ENCODE results near the gene TBC1D21. TPM values are rescaled to one million over a fixed set of nuclear protein-coding genes. Genes with fewer than 3 reads are reported as not detected.

Gene TBC1D21
- polyA plus RNA-seq, 4 donors: not detected

DNA sequence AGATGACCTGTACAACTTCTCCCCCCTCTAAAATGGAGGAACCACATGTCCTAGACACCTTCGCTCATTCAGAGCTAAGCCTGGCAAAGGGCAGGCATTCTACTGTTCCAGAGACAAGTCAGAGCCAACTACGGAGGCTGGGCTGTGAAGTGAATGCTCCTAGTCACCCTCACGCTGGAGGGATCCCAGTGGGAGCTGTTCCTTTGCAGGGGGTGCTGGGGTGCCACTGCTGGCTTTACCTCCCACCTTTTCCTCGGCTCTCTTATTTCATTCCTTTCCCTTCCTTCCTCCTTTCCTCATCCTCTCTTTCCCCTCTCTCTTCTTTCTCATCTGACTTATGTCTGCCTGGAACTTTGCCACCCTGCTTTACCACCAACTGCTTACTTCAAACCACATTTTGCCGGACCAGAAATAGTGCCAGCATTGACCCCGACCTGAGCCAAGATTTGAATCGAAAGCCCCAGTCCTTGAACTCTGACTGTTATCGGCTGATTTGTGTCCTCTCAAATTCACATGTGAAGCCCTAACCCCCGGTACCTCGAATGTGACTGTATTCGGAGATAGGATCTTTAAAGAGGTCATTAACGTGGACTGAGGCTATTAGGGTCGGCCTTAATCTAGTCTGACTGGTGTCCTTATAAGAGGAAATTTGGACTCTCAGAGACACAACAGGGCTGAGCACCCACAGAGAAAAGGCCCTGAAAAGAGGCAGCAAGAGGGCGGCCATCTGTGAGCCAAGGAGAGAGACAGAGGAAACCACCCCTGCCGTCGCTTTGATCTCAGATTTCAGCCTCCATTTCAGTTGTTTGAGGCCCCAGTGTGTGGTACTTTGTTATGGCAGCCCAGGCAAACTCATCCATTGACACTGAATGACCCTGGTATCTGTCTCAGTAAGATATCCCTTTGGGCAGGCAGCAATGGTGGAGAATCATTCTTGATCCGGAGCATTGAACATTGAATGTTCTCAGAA is 31.3 kb upstream of the TBC1D21 start:
- WGBS, 3 donors: 59 to 65% (median 59%) methylated on average over 17 of the region's 17 CpGs
- H3K27me3 ChIP-seq (ENCODE audit: control insufficient read depth in 3 of 3, insufficient read depth in 3 of 3, low read length in 3 of 3): peaks cover 0 to 14% (median 7%) of the 10 kb centered on the region in 3 donors
- H3K4me1 ChIP-seq (ENCODE audit: control insufficient read depth in 3 of 3, insufficient read depth in 2 of 3, low read depth in 1 of 3, low read length in 2 of 3): no peaks in the 10 kb centered on the region
- no peaks in the 10 kb centered on the region for H3K9me3 ChIP-seq (ENCODE audit: control insufficient read depth in 2 of 2, insufficient read depth in 1 of 2, low read depth in 1 of 2, low read length in 1 of 2)
- DNase-seq: no peak
- no peak overlapping the region for H3K4me3 ChIP-seq (ENCODE audit: low read depth in 1 of 3, low read length in 3 of 3)
- H3K36me3 ChIP-seq (ENCODE audit: control insufficient read depth in 3 of 3, insufficient read depth in 2 of 3, low read depth in 1 of 3, low read length in 3 of 3): no peaks in the 10 kb centered on the region
- no peak for FAIRE-seq
- no peak overlapping the region for H3K27ac ChIP-seq (ENCODE audit: low read depth in 1 of 3, low read length in 2 of 3)

DNA sequence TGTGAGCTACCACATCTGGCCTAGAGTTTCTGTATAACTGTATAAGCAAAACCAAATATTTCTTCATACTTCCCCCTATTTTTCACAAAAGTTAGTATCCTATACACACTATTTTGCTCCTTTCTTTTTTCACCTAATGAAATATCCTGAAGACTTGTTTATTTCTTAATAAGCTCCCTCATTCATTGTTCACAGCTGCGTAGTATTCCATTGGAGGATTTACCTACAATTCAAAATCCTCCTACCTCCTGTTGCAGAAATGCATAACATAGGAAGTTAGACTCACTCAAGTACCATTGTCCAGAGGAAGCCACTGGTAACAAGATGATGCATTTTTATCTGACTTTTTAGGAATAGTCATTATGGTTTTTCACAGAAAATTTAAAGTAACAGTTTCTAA is 29.6 kb upstream of the TBC1D21 start:
- 90 to 97% (median 97%) methylated on average over 1 of the region's 1 CpG for WGBS, 3 donors
- H3K27me3 ChIP-seq (ENCODE audit: control insufficient read depth in 3 of 3, insufficient read depth in 3 of 3, low read length in 3 of 3): peaks cover 0 to 16% (median 7%) of the 10 kb centered on the region in 3 donors
- H3K4me3 ChIP-seq (ENCODE audit: low read depth in 1 of 3, low read length in 3 of 3): no peak overlapping the region
- no peaks in the 10 kb centered on the region for H3K9me3 ChIP-seq (ENCODE audit: control insufficient read depth in 2 of 2, insufficient read depth in 1 of 2, low read depth in 1 of 2, low read length in 1 of 2)
- FAIRE-seq (no peak), DNase-seq (no peak)
- no peaks in the 10 kb centered on the region for H3K36me3 ChIP-seq (ENCODE audit: control insufficient read depth in 3 of 3, insufficient read depth in 2 of 3, low read depth in 1 of 3, low read length in 3 of 3)
- no peak overlapping the region for H3K27ac ChIP-seq (ENCODE audit: low read depth in 1 of 3, low read length in 2 of 3)
- H3K4me1 ChIP-seq (ENCODE audit: control insufficient read depth in 3 of 3, insufficient read depth in 2 of 3, low read depth in 1 of 3, low read length in 2 of 3): no peaks in the 10 kb centered on the region

DNA sequence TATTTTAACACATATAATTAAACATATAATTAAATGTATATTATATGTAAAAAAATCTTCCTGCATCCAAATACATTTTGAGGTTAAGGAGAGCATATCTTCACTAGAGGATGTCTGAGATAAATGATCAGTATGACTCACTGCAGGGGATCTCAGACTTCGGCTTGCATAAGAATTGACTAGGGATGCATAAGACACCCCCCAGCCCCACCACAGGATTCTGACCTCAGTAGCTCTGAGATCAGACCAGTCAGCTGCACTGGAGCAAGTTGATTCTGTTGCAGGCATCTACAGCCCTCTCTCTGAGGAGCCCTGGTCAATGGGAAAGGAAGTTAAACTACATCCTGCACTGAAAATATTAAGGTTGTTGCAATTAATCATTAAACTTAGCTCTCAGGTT is 29.0 kb upstream of the TBC1D21 start:
- Histone ChIP-seq H3K4me1 (ENCODE audit: control insufficient read depth in 3 of 3, insufficient read depth in 2 of 3, low read depth in 1 of 3, low read length in 2 of 3) (no peaks in the 10 kb centered on the region), H3K36me3 (ENCODE audit: control insufficient read depth in 3 of 3, insufficient read depth in 2 of 3, low read depth in 1 of 3, low read length in 3 of 3) (no peaks in the 10 kb centered on the region), H3K27me3 (ENCODE audit: control insufficient read depth in 3 of 3, insufficient read depth in 3 of 3, low read length in 3 of 3) (peaks cover 0 to 16% (median 7%) of the 10 kb centered on the region in 3 donors), H3K4me3 (ENCODE audit: low read depth in 1 of 3, low read length in 3 of 3) (no peak overlapping the region), H3K27ac (ENCODE audit: low read depth in 1 of 3, low read length in 2 of 3) (no peak overlapping the region), H3K9me3 (ENCODE audit: control insufficient read depth in 2 of 2, insufficient read depth in 1 of 2, low read depth in 1 of 2, low read length in 1 of 2) (no peaks in the 10 kb centered on the region)
- FAIRE-seq (no peak), DNase-seq (no peak)
- 0 to 55% (median 14%) methylated on average over 1 of the region's 1 CpG for WGBS, 3 donors

DNA sequence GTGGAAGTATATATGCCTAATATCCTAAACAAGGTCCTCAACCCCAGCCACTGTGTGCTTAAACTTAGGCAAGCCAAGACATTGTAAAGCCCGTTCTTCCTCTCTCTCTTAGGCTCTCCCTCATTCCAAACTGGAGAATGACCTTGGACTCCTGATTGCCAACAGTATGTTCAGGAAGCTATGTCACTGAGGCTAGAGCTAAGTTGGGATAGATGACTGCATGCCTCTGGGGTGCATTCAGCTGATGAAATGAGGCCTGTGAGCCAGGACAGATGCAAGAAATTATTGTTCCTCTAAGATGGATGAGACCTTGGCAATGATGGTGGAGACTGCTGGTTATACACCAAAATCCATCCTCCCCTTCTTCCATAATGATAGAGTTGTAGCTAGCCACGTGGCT is 27.9 kb upstream of the TBC1D21 start:
- Histone ChIP-seq H3K4me3 (ENCODE audit: low read depth in 1 of 3, low read length in 3 of 3) (no peak overlapping the region), H3K4me1 (ENCODE audit: control insufficient read depth in 3 of 3, insufficient read depth in 2 of 3, low read depth in 1 of 3, low read length in 2 of 3) (no peaks in the 10 kb centered on the region), H3K36me3 (ENCODE audit: control insufficient read depth in 3 of 3, insufficient read depth in 2 of 3, low read depth in 1 of 3, low read length in 3 of 3) (no peaks in the 10 kb centered on the region), H3K9me3 (ENCODE audit: control insufficient read depth in 2 of 2, insufficient read depth in 1 of 2, low read depth in 1 of 2, low read length in 1 of 2) (no peaks in the 10 kb centered on the region), H3K27me3 (ENCODE audit: control insufficient read depth in 3 of 3, insufficient read depth in 3 of 3, low read length in 3 of 3) (peaks cover 0 to 11% (median 7%) of the 10 kb centered on the region in 3 donors), H3K27ac (ENCODE audit: low read depth in 1 of 3, low read length in 2 of 3) (no peak overlapping the region)
- DNase-seq (no peak), FAIRE-seq (no peak)
- 38 to 53% (median 47%) methylated on average over 2 of the region's 2 CpGs for WGBS, 3 donors

DNA sequence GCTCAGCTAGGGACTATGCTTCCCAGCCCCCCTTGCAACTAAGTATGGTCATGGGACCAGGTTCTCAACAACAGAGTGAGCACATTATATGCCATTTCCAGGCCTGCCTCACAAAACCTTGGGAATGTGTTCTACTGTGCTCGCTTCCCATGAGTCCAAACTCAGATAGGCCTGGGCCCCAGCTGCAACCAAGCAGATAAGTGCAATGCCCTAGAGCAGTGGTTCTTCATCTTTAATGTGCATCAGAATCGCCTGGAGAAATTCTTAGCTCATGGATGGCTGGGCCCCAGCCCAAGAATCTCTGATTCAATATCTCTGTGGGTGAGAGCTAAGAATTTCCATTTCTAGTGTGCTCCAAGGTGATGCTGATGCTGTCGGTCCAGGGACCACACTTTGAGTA is 27.5 kb upstream of the TBC1D21 start:
- no peak overlapping the region for H3K4me3 ChIP-seq (ENCODE audit: low read depth in 1 of 3, low read length in 3 of 3)
- H3K9me3 ChIP-seq (ENCODE audit: control insufficient read depth in 2 of 2, insufficient read depth in 1 of 2, low read depth in 1 of 2, low read length in 1 of 2): no peaks in the 10 kb centered on the region
- DNase-seq (no peak), FAIRE-seq (no peak)
- H3K27me3 ChIP-seq (ENCODE audit: control insufficient read depth in 3 of 3, insufficient read depth in 3 of 3, low read length in 3 of 3): peaks cover 0 to 11% (median 7%) of the 10 kb centered on the region in 3 donors
- WGBS, 3 donors: 72 to 85% (median 82%) methylated on average over 3 of the region's 3 CpGs
- no peak overlapping the region for H3K27ac ChIP-seq (ENCODE audit: low read depth in 1 of 3, low read length in 2 of 3)
- H3K4me1 ChIP-seq (ENCODE audit: control insufficient read depth in 3 of 3, insufficient read depth in 2 of 3, low read depth in 1 of 3, low read length in 2 of 3): no peaks in the 10 kb centered on the region
- H3K36me3 ChIP-seq (ENCODE audit: control insufficient read depth in 3 of 3, insufficient read depth in 2 of 3, low read depth in 1 of 3, low read length in 3 of 3): no peaks in the 10 kb centered on the region

DNA sequence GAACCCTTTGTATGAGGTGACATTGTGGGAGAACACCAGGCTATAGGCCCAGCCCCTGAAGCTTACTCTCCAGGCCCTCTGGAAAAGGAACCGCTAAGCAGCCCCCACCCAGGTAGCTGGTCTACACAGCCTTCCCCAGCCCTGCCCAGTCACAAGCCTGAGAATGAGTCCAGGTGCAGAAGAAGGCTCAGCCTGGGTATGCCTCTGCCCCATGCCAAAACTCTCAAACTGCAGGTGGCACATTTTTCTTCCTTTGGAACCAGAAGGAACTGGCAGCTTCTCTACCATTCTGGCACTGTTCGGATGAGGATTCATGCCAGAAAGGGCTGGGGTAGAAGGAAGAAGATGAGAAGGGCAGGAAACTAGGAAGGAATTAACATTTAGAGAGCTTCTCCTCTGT is 23.7 kb upstream of the TBC1D21 start:
- 79 to 85% (median 85%) methylated on average over 2 of the region's 2 CpGs for WGBS, 3 donors
- Histone ChIP-seq H3K36me3 (ENCODE audit: control insufficient read depth in 3 of 3, insufficient read depth in 2 of 3, low read depth in 1 of 3, low read length in 3 of 3) (no peaks in the 10 kb centered on the region), H3K27me3 (ENCODE audit: control insufficient read depth in 3 of 3, insufficient read depth in 3 of 3, low read length in 3 of 3) (peaks cover 0 to 6% (median 0%) of the 10 kb centered on the region in 3 donors), H3K9me3 (ENCODE audit: control insufficient read depth in 2 of 2, insufficient read depth in 1 of 2, low read depth in 1 of 2, low read length in 1 of 2) (no peaks in the 10 kb centered on the region), H3K4me1 (ENCODE audit: control insufficient read depth in 3 of 3, insufficient read depth in 2 of 3, low read depth in 1 of 3, low read length in 2 of 3) (no peaks in the 10 kb centered on the region), H3K4me3 (ENCODE audit: low read depth in 1 of 3, low read length in 3 of 3) (no peak overlapping the region), H3K27ac (ENCODE audit: low read depth in 1 of 3, low read length in 2 of 3) (no peak overlapping the region)
- no peak for DNase-seq
- FAIRE-seq: no peak

DNA sequence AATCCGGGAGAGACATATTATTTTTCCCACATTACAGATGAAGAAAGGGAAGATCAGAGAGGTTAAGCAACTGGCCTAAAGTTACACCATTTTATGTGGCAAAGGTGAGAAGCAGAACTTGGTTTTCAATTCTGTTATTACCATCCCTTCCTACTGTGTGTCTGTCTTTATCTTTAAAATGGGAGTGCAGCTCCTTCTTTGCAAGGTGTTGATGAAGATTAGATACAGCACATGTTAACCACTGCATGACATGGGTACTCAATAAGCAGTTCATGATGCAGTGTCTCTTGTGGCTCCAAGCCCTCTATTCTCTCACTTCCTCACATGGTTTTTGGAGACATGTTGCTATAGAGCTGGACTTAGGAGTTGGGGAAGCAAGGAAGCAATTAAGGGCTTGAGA is 23.1 kb upstream of the TBC1D21 start:
- 64 to 76% (median 75%) methylated on average over 1 of the region's 1 CpG for WGBS, 3 donors
- Histone ChIP-seq H3K27me3 (ENCODE audit: control insufficient read depth in 3 of 3, insufficient read depth in 3 of 3, low read length in 3 of 3) (peaks cover 0 to 6% (median 0%) of the 10 kb centered on the region in 3 donors), H3K9me3 (ENCODE audit: control insufficient read depth in 2 of 2, insufficient read depth in 1 of 2, low read depth in 1 of 2, low read length in 1 of 2) (no peaks in the 10 kb centered on the region), H3K27ac (ENCODE audit: low read depth in 1 of 3, low read length in 2 of 3) (no peak overlapping the region), H3K4me1 (ENCODE audit: control insufficient read depth in 3 of 3, insufficient read depth in 2 of 3, low read depth in 1 of 3, low read length in 2 of 3) (no peaks in the 10 kb centered on the region), H3K4me3 (ENCODE audit: low read depth in 1 of 3, low read length in 3 of 3) (no peak overlapping the region), H3K36me3 (ENCODE audit: control insufficient read depth in 3 of 3, insufficient read depth in 2 of 3, low read depth in 1 of 3, low read length in 3 of 3) (no peaks in the 10 kb centered on the region)
- DNase-seq (no peak), FAIRE-seq (no peak)

DNA sequence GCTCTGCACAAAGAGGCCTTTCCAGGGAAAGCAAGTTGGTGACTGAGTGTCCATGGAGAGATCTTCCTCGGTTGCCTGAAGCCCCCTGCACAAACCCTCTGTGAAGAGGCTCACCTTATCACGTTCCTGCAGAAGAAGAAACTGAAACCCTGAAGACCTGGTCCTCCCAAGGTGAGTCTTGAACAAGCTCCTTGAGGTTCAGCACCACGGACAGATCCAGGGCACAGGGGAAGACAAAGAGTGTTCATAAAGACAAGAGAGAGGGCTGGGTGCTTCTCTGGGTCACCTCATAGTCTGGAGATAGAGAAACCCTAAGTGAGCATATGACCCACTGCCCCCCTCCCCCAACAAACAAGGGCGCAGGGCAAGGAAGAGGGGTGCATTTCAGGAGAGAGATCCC is 21.7 kb upstream of the TBC1D21 start:
- H3K36me3 ChIP-seq (ENCODE audit: control insufficient read depth in 3 of 3, insufficient read depth in 2 of 3, low read depth in 1 of 3, low read length in 3 of 3): no peaks in the 10 kb centered on the region
- H3K9me3 ChIP-seq (ENCODE audit: control insufficient read depth in 2 of 2, insufficient read depth in 1 of 2, low read depth in 1 of 2, low read length in 1 of 2): no peaks in the 10 kb centered on the region
- 7 to 21% (median 11%) methylated on average over 4 of the region's 4 CpGs for WGBS, 3 donors
- H3K4me1 ChIP-seq (ENCODE audit: control insufficient read depth in 3 of 3, insufficient read depth in 2 of 3, low read depth in 1 of 3, low read length in 2 of 3): no peaks in the 10 kb centered on the region
- H3K4me3 ChIP-seq (ENCODE audit: low read depth in 1 of 3, low read length in 3 of 3): no peak overlapping the region
- no peak overlapping the region for H3K27ac ChIP-seq (ENCODE audit: low read depth in 1 of 3, low read length in 2 of 3)
- peaks cover 0 to 12% (median 0%) of the 10 kb centered on the region in 3 donors for H3K27me3 ChIP-seq (ENCODE audit: control insufficient read depth in 3 of 3, insufficient read depth in 3 of 3, low read length in 3 of 3)
- no peak for FAIRE-seq
- peak; percentile 41 to 70 for DNase-seq

Measured in small intestine (tissue), 7 donors.